Bone marrow (tissue), 2 donors: Measurements from ENCODE around the gene SRSF10.
"Not testable (repeated sequence)": the region's sequence is repeated elsewhere in the genome, so short reads cannot be mapped to it uniquely, and the experiment has no call there.

ENCODE experiments used
- DNase-seq, 2 donors: peaks; one replicate each; lab custom pipeline; 2025; lab: John Stamatoyannopoulos, UW

SRSF10 gene

DNA sequence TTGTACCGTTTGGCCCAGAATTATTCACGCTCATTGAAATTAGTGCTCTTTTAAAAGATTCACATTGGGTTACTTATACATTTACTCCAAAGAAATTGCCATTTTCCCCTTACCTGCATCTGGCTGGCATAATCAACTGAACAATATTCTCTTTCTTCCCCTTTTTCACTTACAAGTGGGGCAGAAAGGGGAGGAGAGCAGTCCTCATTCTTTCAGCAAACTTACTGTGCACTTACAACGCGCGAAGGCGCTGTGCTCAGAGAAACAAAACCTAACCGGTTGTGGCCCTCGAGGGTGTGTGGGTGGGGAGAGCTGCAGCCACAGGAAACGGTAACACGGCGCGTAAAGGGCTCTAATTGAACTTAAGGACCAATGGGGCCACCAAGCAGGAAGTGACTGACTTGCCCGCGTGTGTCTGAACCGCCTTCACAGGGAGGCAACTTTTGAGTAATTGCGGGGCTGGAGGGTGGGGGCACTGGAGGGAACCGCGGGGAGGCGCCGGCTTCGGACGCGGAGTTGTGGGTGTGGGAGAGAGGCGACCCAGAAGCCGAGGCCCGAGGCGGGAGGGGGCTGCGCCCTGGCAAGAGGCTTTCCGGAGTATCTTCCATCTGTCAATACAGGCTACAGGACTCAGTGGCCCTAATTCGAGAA, 21.2 kb downstream of the SRSF10 start:
- DNase-seq: peak; percentile 95 to 96

DNA sequence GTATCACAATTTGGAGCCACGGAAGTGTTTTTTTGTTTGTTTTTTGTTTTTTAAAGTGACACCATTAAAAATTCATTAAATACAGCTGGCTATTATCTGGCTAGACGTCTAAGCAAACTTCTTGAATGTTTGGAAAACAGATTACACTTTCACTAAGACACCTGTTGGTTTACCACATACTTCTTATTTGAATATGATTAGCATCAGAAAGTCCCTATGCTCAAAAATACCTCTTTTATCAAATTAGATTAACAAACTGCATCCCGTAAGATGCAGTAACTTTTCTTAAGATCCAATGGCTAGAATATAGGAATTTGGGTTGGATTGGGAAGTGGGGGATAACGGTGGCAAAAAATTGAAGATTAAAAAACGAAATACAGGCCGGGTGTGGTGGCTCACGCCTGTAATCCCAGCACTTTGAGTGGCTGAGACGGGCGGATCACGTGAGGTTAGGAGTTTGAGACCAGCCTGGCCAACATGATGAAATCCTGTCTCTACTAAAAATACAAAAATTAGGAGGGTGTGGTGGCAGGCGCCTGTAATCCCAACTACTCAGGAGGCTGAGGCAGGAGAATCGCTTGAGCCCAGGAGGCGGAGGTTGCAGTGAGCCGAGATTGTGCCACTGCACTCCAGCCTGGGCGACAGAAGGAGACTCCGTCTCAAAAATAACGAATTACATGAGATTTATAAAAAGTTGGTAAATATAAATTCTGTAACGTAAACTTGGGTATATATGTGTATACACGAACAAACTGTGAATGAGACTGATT, 21.9 kb downstream of the SRSF10 start:
- DNase-seq: not testable (repeated sequence)

DNA sequence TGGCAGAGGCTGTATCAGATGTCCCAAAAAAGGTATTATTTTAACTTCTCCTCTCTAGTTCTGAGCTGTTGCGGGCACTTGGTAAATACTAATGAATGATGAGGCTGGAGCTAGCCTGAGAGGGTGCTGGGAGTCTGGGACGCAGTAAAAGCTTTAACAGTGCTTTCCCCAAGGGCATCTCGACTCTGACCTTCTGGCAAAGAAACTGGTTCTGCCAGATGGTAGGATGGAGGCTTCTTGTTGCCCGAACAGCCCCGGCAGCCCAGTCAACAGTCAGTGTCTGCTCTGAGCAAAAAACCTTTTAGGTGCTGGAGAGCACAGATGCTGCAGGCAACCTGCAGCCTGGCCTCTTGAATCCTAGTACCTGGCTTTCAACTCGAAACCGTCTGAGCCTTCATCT, 23.0 kb downstream of the SRSF10 start:
- no peak for DNase-seq

GRCh38 chr1:23953020-23953419, 27.1 kb downstream of the SRSF10 start:
- DNase-seq: no peak

GRCh38 chr1:23947366-23947765, 32.8 kb downstream of the SRSF10 start:
- DNase-seq: no peak

GRCh38 chr1:23936481-23937176, 43.5 kb downstream of the SRSF10 start:
- no peak for DNase-seq

DNA sequence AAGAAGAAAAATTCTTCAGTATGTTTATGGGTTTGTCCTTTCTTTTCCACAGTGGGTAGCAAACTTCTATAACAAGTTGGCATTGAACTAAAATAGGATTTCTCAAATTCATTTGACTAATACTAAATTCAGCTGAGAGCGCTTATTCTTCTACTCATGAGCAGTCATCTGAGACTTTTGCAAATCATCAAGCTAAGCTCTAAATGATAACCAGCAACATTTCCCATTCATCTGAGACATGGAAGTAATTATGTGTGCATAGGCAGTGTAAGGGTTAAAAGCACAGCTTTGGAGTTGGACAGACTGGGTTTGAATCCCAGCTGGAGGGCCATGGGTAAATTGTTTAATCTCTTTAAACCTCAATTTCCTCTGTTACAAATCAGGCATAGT, 48.6 kb downstream of the SRSF10 start:
- no peak for DNase-seq

DNA sequence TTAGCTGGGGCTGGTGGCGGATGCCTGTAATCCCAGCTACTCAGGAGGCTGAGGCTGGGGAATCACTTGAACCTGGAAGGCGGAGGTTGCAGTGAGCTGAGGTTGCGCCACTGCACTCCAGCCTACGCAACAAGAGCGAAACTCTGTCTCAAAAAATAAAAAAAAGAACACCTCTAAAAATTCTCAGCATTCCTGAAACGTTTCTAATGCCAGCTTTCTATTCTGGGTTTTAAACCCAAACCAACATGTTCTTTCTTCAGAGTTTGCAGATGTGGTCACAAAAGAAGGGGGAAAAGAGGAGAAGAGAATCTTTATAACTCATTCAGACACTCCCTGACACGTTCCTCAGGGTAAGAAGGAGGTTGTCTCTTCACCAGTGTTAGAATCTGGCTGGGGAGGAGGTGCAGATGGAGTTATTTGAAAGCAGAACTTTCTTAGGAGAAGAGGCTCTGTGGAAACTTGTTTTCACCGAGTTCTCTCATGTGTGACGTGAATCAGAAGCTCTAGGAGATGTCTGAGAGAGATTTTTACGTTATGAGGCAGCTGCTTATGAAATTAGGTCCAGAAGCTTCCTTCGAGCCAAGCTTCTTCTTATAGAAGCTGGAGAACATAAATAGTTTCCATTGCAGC, 49.2 kb downstream of the SRSF10 start:
- no peak for DNase-seq

- no peak for DNase-seq
These were observed 49.9 kb downstream of the SRSF10 start for GRCh38 chr1:23930270-23930669.

DNA sequence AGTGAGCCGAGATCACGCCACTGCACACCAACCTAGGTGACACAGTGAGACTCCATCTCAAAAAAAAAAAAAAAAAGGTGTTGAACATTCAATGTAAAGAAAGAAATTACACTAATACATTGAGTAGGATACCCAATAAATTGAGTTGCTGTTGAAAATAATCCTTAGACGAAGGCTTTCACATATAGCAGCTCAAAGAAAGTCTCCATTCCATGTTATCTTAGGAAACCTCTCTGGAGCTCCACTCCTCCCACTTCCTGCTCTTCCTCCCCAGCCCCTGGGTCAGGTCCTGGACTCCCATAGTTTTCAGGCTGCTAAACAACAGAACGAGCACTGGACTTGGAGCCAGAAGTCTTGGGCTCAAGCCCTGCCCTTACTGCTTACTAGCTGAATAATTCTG, 51.3 kb downstream of the SRSF10 start:
- DNase-seq: no peak

DNA sequence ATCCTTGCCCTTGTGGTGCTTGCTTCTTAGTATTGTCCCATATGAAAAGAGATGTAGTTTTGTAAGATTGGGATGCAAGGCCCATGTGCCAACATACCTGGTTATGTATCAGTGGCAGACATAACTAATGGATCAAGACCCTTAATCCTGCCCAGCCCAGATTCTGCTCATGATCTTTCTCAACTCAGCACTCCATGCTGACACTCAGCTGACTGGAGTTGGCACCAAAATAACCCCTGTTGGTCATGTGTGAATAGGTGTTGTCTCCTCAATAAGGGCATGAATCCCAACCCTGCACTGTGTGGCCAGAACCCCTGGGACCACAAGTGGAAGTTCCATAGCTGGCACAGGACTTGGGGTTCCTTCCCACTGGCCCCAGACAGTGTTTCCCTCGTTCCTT, 53.0 kb downstream of the SRSF10 start:
- DNase-seq: no peak

DNA sequence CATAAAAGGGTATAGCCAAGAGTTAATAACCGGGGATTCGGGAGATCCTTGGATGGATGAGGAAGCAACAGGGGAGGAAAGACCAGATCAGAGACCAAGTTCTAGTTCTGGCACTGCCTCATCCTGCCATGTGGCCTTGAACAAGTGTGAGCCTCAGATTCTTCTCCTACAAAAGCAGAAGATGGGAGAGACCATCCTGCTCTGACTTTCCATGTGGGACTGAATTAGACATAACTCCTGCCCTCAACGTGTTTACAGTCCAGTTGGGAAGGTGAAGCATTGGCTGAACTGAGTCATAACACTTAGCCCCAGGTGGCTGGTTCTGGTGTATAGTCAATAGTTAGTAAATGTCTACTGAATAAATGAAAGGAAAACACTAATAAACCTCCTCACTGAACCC, 54.8 kb downstream of the SRSF10 start:
- no peak for DNase-seq

DNA sequence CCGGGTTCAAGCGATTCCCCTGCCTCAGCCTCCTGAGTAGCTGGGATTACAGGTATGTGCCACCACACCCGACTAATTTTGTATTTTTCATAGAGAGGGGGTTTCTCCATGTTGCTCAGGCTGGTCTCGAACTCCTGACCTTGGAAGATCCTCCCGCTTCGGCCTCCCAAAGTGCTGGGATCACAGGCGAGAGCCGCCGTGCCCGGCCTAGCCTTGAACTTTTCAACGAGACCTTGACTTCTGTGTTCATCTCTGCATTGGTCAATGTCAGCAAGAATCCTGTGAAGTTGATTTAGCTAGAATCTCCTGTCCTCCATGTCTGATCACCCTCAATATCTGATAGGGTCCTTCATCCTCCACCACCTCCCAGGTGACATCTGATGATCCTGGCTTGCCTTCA, 55.5 kb downstream of the SRSF10 start:
- no peak for DNase-seq

- no peak for DNase-seq
These were observed 56.3 kb downstream of the SRSF10 start for GRCh38 chr1:23923592-23924499.

GRCh38 chr1:23922321-23922943, 57.7 kb downstream of the SRSF10 start:
- DNase-seq: no peak

GRCh38 chr1:23916209-23917131, 63.7 kb downstream of the SRSF10 start:
- peak; percentile 28 to 71 for DNase-seq

GRCh38 chr1:23915466-23915865, 64.7 kb downstream of the SRSF10 start:
- no peak for DNase-seq

DNA sequence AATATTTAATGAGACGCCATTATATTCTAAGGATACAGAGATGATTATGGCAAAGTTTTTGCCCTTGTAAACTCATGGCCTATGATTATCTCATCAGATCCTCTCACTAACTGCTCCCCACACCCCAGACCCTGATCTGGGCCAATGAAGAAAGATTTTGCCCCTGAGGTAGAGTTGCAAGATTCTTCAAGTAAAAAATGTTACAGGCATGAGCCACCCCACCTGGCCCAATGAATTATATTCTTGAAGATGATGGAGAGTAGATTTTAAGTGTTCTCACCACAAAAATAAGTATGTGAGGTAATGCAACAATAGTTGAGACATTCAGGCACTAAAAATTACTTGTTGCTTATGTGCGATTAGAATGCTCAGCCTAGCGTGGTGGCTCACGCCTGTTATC, 65.2 kb downstream of the SRSF10 start:
- DNase-seq: no peak
